Skin epidermis (tissue), 12 donors: ENCODE results near the gene CHSY3.
"Not testable (repeated sequence)": the region's sequence is repeated elsewhere in the genome, so short reads cannot be mapped to it uniquely, and the experiment has no call there.

Source experiments
- H3K27ac ChIP-seq, 21 experiments: fragments of 200-600 bp; sonication (generic) in 11 of 21; one replicate each; pipeline ENCODE4 v1.5.0; 2020; ENCODE audit warnings: mild to moderate bottlenecking in 3 of 21, inconsistent platforms in 2 of 21, moderate library complexity in 2 of 21
- H3K4me3 ChIP-seq, 7 experiments: fragments of 200-600 bp; sonication (generic) in 2 of 7; one replicate each; pipeline ENCODE4 v1.5.0; 2020; ENCODE audit warnings: inconsistent platforms in 2 of 7, mild to moderate bottlenecking in 2 of 7, moderate library complexity in 1 of 7

The CHSY3 gene

DNA sequence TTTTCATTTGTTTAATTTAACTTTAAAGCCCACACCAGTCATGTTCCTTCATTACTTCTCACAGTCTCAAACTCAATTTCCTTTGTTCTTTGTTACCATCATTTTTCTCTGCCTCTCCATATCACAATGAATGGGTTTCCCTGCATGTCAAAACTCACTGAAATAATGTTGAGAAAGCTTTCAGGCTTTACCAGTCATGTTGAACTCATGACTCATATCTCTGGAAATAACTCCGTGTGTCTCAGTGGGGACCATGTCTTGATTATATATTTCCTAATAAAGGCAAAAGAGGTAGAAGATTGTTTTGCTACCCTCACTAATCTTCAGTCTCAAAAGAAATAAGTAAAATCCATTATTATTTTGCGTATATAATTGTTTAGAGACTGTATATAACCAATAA is 231.2 kb downstream of the CHSY3 start:
- H3K27ac ChIP-seq, result peak overlapping the region in 3 of 21 experiments; percentile 45 to 86 (median 49)
- no peak overlapping the region for H3K4me3 ChIP-seq

DNA sequence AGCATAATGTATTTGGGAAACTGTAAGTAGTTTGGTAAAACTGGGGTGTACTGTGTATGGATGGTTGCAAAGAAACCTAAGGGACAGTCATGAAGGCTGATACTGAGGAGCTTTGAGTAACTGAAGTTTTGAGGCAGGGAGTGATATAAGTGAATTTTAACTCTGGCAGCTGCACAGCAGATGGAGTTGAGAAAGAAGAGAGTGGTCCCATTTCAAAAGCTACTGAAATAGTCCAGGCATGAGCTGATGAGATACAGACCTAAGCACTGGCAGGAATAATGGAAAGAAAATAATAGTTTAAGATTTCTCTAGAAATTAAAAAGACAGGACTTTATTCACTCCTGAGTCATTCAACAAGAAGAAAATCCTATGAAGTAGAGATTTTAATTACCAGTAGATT is 232.0 kb downstream of the CHSY3 start:
- Histone ChIP-seq H3K4me3 (no peak overlapping the region), H3K27ac (peak overlapping the region in 6 of 21 experiments; percentile 12 to 86 (median 40))

DNA sequence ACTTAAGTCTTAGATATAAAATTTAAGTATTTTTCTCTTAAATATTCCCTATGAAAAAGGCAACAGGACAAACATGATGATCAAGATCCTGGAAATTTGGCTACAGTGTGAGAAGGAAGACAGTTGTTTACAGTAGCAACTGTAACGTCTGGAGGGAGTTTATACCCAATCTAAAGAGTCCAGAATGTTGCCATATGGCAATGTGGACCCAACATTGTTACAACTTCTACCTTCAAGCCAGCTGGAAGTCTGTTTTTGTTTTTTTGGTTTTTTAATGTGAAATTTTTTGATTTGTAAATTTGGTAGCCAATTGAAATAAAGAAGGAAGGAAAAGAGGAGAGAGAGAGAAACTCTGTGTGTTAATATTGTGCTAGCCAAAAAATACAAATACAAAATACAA is 233.4 kb downstream of the CHSY3 start:
- Histone ChIP-seq H3K27ac (no peak overlapping the region), H3K4me3 (no peak overlapping the region)

DNA sequence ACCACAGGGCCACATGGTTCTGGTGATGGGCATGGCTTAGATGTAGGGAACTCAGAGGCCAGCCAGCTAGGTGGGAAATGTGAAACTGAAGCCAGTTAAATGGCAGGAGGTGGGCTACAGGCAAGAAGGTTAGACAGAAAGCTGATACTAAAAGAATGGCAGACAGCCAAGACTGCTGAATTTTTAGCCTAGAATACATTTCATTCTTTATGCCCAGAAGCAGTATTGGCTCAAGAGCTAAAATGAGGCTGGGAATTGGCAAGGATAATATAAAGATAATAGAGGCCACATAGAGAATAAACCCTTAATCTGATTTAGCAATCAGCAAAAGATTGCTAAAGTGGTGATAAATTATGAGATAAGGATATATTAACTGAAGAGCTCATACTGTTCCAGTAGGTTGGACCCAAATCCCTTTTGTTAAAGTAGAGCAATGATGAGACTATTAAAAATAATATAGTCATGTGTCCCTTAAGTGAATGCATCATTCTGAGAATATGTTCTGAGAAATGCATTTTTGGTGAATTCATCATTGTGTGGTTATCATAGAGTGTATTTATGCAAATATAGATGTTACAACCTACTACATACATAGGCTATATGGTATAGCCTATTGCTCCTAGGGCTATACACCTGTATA is 234.3 kb downstream of the CHSY3 start:
- Histone ChIP-seq H3K27ac (no peak overlapping the region), H3K4me3 (no peak overlapping the region)

DNA sequence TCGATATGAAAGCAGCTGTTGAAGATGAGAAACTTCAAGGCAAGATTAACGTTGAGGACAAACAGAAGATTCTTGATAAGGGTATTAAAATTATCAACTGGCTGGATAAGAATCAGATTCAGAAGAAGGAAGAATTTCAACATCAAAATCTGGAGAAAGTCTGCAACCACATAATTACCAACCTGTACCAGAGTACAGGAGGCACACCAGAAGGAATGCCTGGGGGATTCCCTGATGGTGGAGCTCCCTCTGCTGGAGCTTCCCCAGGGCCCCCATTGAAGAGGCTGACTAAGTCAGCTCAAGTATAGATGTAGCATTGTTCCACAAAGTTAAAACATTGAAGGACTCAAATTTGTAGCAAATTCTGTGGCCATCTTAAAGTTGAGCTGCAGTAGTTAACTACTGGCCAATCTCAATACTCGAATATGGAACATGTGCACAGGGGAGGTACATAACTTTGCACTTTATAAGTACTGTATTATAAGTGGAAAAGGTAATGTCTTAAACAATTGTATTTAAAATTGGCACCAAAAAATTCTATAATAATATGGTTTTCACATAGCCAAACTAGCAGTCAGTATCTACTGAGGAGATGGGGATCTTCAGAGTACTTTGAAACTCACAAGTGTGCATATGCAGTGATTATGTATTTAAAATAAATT is 237.5 kb downstream of the CHSY3 start:
- Histone ChIP-seq H3K27ac (no peak overlapping the region), H3K4me3 (no peak overlapping the region)

DNA sequence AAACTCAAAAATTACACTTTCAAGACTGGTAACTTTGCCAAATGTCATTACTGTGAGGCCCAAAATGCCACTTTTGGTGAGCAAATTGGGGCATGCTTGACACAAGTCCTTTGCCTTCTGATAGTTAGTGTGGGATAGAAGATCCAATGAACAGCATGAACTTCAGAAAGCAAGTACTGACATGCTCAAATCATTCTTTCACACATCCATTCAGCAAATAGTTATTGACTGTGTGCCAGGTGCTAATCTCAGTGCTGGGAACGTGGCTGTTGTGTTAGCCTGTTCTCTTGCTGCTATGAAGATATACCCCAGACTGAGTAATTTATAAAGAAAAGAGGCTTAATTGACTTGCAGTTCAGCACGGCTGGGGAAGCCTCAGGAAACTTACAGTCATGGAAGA is 247.0 kb downstream of the CHSY3 start:
- H3K4me3 ChIP-seq, result no peak overlapping the region
- peak overlapping the region in 1 of 21 experiments; percentile 4 for H3K27ac ChIP-seq

DNA sequence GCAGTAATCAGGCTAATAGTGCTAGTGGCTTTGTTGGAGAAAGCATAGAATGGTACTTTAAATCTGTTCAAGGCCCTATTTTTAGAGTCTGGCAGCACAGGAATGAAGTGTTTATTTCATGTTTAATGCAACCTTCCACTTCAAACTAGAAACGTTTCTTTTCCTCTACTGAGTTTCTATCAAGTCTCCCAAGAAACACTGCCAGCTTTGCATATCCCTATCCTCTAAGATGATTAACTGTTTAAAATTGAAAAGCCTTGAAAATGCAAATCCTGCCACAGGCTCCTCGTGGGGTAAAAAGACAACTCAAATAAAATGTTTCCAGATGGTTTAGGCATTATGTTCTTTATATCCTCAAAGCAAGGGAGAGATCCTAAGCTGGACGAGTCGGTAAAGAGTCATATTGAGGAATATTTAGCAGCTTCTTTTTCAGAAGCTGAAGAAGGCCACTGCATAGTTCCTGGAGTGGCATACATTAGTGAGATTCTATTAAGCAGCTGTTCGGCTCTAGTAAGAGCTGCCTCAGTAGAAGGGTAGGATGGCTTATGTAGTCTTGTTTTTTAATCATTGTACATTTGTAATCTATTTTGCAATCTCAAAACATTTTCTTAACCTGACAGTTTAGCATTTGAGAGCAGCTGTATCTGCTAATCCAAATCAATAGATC is 251.2 kb downstream of the CHSY3 start:
- H3K27ac ChIP-seq, result no peak overlapping the region
- no peak overlapping the region for H3K4me3 ChIP-seq

DNA sequence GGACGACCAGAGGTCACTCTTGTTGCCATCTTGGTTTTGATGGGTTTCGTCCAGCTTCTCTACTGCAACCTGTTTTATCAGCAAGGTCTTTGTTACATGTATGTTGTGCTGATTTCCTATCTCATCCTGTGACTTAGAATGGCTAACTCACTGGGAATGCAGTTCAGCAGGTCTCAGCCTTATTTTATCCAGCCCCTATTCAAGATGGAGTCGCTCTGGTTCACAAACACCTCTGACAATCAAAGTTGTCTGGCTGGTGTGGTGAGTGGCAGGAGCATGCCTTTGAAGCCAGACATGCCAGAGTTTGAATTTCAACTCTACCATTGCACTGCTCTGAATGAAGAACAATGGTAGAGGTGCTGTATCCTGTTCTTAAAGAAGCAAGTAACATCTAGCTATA is 253.8 kb downstream of the CHSY3 start:
- Histone ChIP-seq H3K4me3 (no peak overlapping the region), H3K27ac (no peak overlapping the region)

DNA sequence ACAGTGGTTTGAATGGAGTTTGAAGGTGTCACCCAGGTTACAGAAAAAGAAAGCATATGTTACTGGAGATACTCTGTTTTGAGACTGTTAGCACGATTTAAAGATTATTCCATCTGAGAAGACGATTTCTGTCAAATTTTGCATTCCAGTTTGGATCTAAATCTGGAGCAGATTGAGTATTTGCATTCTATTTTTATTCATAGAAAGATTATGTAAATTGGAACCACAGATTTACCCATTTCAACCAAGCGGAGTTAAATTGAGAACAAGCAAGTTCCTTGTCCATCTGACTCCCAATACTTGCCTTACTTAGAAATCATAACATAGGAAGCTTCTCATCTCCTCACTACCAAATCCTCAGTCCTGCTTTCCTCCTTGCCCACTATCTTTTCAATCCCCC is 255.7 kb downstream of the CHSY3 start:
- H3K27ac ChIP-seq, result no peak overlapping the region
- H3K4me3 ChIP-seq, result no peak overlapping the region

DNA sequence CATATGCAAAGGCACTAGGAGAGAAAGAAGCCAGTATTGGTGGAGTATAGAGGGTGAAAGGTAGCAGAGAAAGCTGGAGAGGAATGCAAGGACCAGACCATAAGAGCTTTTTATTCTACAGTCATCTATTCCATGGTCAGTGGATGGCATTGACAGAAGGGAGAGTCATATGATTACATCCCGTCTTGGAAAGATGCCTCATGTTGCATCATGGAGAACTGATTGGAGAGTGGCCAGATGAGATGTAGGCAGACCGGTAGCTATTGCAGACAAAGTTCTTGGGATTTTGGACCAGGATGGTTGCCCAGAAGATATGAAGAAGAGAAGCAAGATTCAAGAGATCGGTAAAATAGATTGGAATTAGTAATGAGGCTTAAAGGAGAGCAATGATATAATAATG is 260.7 kb downstream of the CHSY3 start:
- no peak overlapping the region for H3K4me3 ChIP-seq
- no peak overlapping the region for H3K27ac ChIP-seq

DNA sequence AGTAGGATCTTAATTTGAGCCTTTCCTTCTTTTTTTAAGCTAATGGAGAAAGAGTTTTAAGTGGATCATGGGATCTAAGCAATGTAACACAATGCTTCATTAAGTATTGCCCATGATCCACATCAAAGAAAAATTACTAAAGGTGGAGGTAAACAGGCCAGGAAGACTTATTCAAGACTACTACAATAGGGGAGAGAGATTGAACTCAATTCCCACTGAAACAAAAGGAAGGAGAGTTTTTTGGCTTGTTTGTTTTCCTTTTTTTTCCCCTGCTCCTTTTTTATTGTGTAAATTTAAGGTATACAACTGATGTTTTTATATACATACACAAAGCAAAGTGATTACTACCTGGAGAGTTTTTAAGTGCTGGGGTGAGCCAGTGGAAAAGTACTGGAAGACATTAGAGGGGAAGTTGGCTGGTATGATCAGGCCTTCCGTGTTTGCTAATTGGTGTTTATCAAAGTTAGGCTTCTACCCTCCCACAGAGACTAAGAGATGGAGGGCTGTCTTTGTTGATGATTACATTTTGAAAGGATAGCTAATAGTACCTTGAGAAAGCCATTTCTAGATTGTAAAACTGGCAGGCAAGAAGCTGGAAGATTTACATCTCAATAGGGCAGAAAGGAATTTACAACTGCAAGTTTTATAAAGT is 262.7 kb downstream of the CHSY3 start:
- Histone ChIP-seq H3K4me3 (no peak overlapping the region), H3K27ac (no peak overlapping the region)

DNA sequence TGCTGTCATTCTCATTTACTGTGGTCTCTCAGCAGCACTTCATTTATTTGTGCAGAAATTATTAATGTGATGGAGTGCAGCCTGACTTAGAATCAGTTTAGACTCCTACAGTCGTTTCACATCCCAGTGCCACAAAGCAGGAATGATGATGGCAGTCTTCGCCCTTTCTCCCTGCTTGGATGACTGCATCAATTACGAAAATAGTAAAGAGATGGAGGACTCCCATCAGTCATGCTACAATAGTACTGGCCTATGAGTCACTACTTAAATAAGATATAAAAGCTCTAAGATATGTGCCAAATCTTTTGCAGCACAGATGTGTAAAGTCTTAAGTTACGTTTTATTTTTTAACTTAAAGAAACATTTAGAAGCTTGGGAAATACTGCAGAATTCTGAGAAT is 263.9 kb downstream of the CHSY3 start:
- Histone ChIP-seq H3K4me3 (no peak overlapping the region), H3K27ac (no peak overlapping the region)

DNA sequence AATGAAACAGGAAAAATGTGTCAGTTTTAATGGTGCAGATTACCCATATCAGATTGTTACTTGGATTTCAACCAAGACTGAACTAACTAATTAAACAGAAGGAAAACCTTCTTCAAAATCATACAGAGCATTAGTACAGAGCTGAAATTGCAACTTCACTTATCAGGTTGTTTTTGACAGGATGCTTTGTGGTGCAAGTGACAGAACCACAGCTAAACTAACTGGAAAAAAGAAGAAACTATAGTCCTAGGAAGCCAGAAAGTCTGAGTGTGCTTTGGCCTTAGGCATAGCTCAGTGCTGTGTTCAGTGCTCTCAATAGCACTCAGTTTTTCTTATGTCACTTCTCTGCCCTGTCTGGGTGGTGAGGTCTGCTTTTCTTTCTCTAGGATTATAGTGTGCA is 267.4 kb downstream of the CHSY3 start:
- H3K4me3 ChIP-seq, result no peak overlapping the region

DNA sequence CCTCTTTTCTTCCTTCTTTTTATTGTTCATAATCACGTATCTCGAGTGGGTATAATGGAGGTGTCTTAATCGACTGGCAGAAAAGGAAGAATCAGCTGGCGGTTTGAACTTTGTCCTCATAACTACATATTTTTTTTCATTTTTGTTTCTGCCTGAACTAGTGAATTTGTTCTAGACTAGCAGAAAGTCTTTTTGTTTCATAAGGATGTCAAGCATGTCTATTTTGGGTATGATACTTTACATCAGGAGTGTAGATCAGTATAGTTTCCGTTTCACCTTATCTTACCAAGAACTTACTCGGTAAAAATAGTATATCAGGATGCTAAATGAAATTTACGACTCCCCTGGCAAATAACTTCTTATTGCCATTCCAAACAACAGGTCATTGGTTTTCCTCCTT is 278.9 kb downstream of the CHSY3 start:
- H3K4me3 ChIP-seq, result no peak overlapping the region
- no peak overlapping the region for H3K27ac ChIP-seq

More for the DNA sequence above, 267.4 kb downstream of the CHSY3 start:
- H3K27ac ChIP-seq, result no peak overlapping the region

DNA sequence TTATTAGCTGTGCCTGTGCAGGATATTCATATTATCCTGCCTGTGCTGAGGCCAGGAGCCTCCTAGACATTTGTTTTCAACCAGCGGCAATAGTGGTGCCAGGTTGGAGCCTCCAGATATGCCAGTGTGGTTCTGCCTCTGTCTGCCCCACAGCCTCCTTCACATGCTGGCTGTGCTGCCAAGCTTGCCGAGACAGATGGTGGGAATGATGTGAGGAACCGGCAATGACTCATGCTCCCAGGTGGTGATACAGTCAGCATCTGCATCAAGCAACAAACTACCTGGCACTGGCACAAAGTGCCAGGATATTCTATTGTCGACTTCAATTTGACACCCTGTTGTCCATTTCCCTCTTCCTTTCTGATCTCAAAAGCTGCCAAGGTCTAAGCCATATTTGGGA is 285.7 kb downstream of the CHSY3 start:
- no peak overlapping the region for H3K27ac ChIP-seq
- H3K4me3 ChIP-seq, result no peak overlapping the region

DNA sequence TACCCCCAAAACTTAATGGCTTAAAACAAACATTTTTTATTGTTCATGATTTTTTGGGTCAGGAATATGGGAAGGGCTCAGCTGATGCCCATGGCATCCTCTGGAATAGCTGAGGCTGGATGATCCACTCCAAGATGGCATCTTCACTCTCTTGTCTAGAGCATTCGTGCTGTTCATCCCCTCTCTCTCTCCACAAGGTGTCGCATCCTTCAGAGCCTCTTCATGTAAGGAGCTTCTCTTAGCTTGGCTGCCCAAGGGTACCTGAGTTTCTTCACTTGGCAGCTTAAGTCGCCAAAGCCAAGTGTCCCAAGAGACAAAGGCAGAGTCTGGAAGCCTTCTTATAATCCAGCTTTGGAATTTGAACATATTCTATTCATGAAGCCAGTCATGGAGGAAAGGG is 294.7 kb downstream of the CHSY3 start:
- Histone ChIP-seq H3K4me3 (no peak overlapping the region), H3K27ac (no peak overlapping the region)

DNA sequence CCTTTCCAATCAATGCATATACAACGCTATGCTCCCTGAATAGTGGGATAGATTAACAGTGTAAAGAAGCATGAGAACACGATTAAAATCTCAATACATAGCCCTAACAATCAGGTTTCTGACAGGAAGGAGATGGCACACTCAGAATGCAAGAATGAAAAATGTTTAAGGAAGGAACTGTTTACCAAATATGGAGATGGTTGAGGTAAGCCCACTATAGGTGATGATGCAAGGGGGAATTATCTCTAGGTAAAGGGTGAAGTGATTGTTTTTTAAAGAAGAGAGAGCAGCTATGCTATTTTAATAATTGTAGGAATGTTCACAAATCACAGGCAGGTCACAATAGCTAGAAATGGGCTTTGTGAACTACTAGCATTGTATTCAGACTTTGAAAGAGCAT is 302.4 kb downstream of the CHSY3 start:
- Histone ChIP-seq H3K4me3 (no peak overlapping the region), H3K27ac (no peak overlapping the region)

DNA sequence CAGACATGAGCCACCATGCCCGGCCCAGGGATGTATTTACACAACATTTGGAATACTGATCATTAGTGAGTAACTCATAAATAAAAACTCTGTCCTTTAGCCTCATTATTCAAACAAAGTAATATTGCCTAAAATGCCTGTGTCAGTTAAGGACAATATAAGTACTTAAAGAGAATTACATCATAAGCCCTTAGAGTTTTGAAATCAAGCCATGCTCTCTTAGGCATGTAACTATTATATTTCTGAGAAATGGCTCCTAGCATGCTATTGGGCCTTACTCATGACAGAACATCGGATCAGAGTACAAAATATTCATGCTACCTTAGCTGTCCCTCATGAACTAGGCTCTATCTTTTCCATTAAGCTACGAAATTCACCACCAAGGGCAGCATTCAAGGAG is 309.3 kb downstream of the CHSY3 start:
- Histone ChIP-seq H3K4me3 (no peak overlapping the region), H3K27ac (no peak overlapping the region)

DNA sequence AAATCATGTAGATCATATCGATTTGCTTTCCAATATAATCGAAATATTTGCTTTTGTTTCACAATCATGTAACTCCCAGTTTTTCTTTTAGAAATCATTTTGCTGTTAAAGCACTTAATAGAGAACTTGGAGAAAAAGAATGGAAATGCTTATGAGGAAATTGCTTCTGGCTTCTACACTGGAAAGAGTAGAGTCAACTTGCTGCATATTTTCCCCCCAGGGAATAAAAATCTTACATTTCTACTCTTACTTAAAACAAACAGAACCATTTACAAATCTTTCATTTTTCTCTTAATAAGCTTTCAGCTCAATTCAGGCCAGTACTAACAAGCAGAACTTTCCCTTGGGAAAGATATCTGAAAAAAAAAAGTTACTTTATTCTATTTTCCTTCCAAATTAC is 312.0 kb downstream of the CHSY3 start:
- Histone ChIP-seq H3K27ac (no peak overlapping the region), H3K4me3 (no peak overlapping the region)

DNA sequence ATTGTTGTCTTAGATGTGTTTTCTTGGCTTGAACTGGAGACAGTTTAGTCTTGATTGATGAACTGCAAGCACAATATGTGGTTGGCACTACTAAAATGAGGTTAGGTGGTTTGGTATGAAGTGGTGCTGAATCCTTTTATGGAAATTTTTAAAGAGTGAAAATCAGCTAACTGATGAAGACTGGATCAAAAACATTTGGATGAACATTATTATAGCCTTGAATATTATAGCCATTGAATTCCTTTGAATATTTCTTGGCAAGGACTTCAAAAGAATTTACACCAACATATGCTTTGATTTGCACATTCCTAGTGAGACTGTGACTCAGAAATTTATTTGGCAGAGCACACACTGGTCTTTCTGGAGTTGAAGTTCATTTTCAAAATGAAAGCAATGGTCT is 318.3 kb downstream of the CHSY3 start:
- H3K27ac ChIP-seq, result no peak overlapping the region
- no peak overlapping the region for H3K4me3 ChIP-seq

DNA sequence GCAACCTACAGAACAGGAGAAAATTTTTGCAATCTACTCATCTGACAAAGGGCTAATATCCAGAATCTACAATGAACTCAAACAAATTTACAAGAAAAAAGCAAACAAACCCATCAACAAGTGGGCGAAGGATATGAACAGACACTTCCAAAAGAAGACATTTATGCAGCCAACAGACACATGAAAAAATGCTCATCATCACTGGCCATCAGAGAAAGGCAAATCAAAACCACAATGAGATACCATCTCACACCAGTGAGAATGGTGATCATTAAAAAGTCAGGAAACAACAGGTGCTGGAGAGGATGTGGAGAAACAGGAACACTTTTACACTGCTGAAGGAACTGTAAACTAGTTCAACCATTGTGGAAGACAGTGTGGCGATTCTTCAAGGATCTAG is 322.3 kb downstream of the CHSY3 start:
- not testable (repeated sequence) for H3K27ac ChIP-seq

More for the DNA sequence above, 322.3 kb downstream of the CHSY3 start:
- not testable (repeated sequence) for H3K4me3 ChIP-seq
